ENCODE results near the gene CRACR2A. TPM values are rescaled to one million over a fixed set of nuclear protein-coding genes. Genes with fewer than 3 reads are reported as not detected.

Gene CRACR2A
- total and polyA plus RNA-seq, 2 of the 13 experiments (the other 11 are each of a cell fraction or from before 2014, with no cell fraction given): 0.09 to 0.20 TPM

DNA sequence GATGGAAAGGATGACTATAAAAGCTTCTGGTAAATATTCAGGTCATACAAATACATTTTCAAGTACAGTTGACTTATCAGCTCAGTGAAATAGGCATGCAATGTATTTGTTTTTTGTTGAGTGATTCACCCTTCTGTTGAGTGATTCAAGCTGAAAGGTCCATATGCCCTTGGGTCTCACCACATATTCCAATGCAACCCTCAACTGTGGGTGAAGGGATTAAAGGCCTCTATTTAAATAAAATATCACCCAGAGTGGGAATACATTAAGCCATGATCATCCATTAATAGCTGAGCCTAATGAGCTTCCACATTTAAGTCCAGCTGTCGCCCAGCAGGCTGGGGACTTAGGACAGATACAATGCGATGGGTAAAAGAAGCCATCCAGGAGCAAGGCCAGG lies 120.2 kb downstream of the CRACR2A start:
- ATAC-seq: no peak
- POLR2A ChIA-PET: no interaction called here
- 71% methylated on average over 2 of the region's 2 CpGs for WGBS (ENCODE audit: low lambda C conversion rate)
- Histone ChIP-seq H4K20me1 (ENCODE audit: insufficient read depth, low read length) (no peaks in the 10 kb centered on the region), H3K4me3 (replicated peaks in 1 of 3; ENCODE audit: insufficient read depth in 1 of 3, low read depth in 2 of 3, low read length in 3 of 3) (no peak overlapping the region), H3K36me3 (replicated peaks in 1 of 2; ENCODE audit: control insufficient read depth in 1 of 2, insufficient read depth in 2 of 2, low read length in 2 of 2) (no peaks in the 10 kb centered on the region), H3K79me2 (ENCODE audit: insufficient read depth, low read length) (no peaks in the 10 kb centered on the region), H3K4me1 (ENCODE audit: insufficient read depth, low read length) (no peaks in the 10 kb centered on the region), H3K27ac (ENCODE audit: extremely low read length, insufficient read depth, low read length) (no peak overlapping the region), H3K9me3 (ENCODE audit: low read length) (no peaks in the 10 kb centered on the region), H3K9ac (ENCODE audit: insufficient read depth, low read depth, low read length) (no peak overlapping the region), H3K27me3 (ENCODE audit: control insufficient read depth in 1 of 2, insufficient read depth in 2 of 2, low read length in 2 of 2) (peaks cover 2 to 25% of the 10 kb centered on the region in 2 experiments; a peak in 4 of 5 replicates), H3K4me2 (ENCODE audit: low read depth, low read length) (no peak overlapping the region), H2AFZ (ENCODE audit: low read length) (no peak overlapping the region)
- no peak for DNase-seq (ENCODE audit: low spot score)
- BruUV-seq (replicated peaks): no TSS peak
- TF ChIP-seq RORA (CRISPR knock-in tag; IDR thresholded peaks at IDR 0.05) (no peak), AKAP8 (CRISPR knock-in tag; IDR thresholded peaks at IDR 0.05) (no peak), MTA1 (CRISPR knock-in tag; IDR thresholded peaks at IDR 0.05; ENCODE audit: borderline replicate concordance) (no peak), ZNF432 (CRISPR knock-in tag; IDR thresholded peaks at IDR 0.05; ENCODE audit: borderline replicate concordance) (no peak), GFI1 (CRISPR knock-in tag; IDR thresholded peaks at IDR 0.05; ENCODE audit: borderline replicate concordance) (no peak), ARHGAP35 (CRISPR knock-in tag; IDR thresholded peaks at IDR 0.05; ENCODE audit: borderline replicate concordance) (no peak), ZNF10 (CRISPR knock-in tag; IDR thresholded peaks at IDR 0.05; ENCODE audit: borderline replicate concordance, low read depth) (no peak), ATRX (CRISPR knock-in tag; IDR thresholded peaks at IDR 0.05; ENCODE audit: borderline replicate concordance) (no peak), RELA (CRISPR knock-in tag; IDR thresholded peaks at IDR 0.05) (no peak)
- TF ChIP-seq, protein P1, sequence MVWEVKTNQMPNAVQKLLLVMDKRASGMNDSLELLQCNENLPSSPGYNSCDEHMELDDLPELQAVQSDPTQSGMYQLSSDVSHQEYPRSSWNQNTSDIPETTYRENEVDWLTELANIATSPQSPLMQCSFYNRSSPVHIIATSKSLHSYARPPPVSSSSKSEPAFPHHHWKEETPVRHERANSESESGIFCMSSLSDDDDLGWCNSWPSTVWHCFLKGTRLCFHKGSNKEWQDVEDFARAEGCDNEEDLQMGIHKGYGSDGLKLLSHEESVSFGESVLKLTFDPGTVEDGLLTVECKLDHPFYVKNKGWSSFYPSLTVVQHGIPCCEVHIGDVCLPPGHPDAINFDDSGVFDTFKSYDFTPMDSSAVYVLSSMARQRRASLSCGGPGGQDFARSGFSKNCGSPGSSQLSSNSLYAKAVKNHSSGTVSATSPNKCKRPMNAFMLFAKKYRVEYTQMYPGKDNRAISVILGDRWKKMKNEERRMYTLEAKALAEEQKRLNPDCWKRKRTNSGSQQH (CRISPR knock-in tag; IDR thresholded peaks at IDR 0.05; ENCODE audit: low read depth): no peak
- TF ChIP-seq, protein P2, sequence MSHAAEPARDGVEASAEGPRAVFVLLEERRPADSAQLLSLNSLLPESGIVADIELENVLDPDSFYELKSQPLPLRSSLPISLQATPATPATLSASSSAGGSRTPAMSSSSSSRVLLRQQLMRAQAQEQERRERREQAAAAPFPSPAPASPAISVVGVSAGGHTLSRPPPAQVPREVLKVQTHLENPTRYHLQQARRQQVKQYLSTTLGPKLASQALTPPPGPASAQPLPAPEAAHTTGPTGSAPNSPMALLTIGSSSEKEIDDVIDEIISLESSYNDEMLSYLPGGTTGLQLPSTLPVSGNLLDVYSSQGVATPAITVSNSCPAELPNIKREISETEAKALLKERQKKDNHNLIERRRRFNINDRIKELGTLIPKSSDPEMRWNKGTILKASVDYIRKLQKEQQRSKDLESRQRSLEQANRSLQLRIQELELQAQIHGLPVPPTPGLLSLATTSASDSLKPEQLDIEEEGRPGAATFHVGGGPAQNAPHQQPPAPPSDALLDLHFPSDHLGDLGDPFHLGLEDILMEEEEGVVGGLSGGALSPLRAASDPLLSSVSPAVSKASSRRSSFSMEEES (CRISPR knock-in tag; IDR thresholded peaks at IDR 0.05): no peak
- intact Hi-C loops (cut with micrococcal nuclease; ENCODE audit: unreplicated experiment) (no loop called here), in situ Hi-C loops (cut with HindIII; ENCODE audit: extremely low pct_ligation_motif_present, low pct_unique_long_range_greater_than_20kb) (no loop called here)
- no peak for FAIRE-seq
- CTCF ChIA-PET (ENCODE audit: low intra/inter-chr PET ratio, low total read pairs): no interaction called here

Data from HepG2 (cell line).